RWPE2 (cell line): Measurements from ENCODE around the gene ASTN1.

Experiments
- ATAC-seq: fragments of 200-7000 bp; cut with Tn5 transposase; 3 replicates; pipeline ENCODE4 v1.9.1; 2021; ENCODE audit warnings: low read depth
- DNase-seq: peaks from one replicate; pipeline ENCODE4 v3.0.0-alpha.2; 2020; ENCODE audit warnings: low spot score
- H3K27ac ChIP-seq: fragments of 450-650 bp; 2 replicates; pipeline ENCODE4 v1.5.1; 2017; ENCODE audit warnings: mild to moderate bottlenecking; ENCODE audit not compliant: poor library complexity, severe bottlenecking
- H3K27me3 ChIP-seq: fragments of 250-450 bp; sonication (Bioruptor Pico); 2 replicates; pipeline ENCODE4 v1.5.1; 2021; ENCODE audit warnings: mild to moderate bottlenecking, moderate library complexity; ENCODE audit not compliant: insufficient read depth, poor library complexity, severe bottlenecking
- H3K36me3 ChIP-seq: fragments of 250-450 bp; sonication (Bioruptor Pico); 2 replicates; pipeline ENCODE4 v1.5.1; 2020; ENCODE audit warnings: low read depth, mild to moderate bottlenecking, moderate library complexity
- H3K4me1 ChIP-seq: fragments of 250-450 bp; sonication (Bioruptor Pico); 2 replicates; pipeline ENCODE4 v1.5.1; 2021; ENCODE audit warnings: mild to moderate bottlenecking, moderate library complexity; ENCODE audit not compliant: insufficient read depth, poor library complexity, severe bottlenecking
- H3K4me3 ChIP-seq: fragments of 250-450 bp; sonication (Bioruptor Pico); 2 replicates; pipeline ENCODE4 v1.5.1; 2021; ENCODE audit warnings: mild to moderate bottlenecking, moderate library complexity; ENCODE audit not compliant: severe bottlenecking
- H3K9me3 ChIP-seq: fragments of 250-450 bp; sonication (Bioruptor Pico); 2 replicates; pipeline ENCODE4 v1.5.1; 2021; ENCODE audit warnings: mild to moderate bottlenecking, moderate library complexity; ENCODE audit not compliant: severe bottlenecking
- CTCF ChIP-seq: fragments of 450-650 bp; IDR thresholded peaks from one replicate; pipeline ENCODE4 v1.5.1; 2017; ENCODE audit warnings: mild to moderate bottlenecking, moderate library complexity; ENCODE audit not compliant: poor library complexity, severe bottlenecking

The ASTN1 gene

GRCh38 chr1:176829261-176829660 is 335.3 kb downstream of the ASTN1 start:
- Histone ChIP-seq H3K4me1 (no peaks in the 10 kb centered on the region), H3K27me3 (no peaks in the 10 kb centered on the region), H3K27ac (no peak overlapping the region), H3K36me3 (no peaks in the 10 kb centered on the region), H3K9me3 (no peaks in the 10 kb centered on the region), H3K4me3 (no peak overlapping the region)
- DNase-seq (no peak), ATAC-seq (no peak)
- no peak for TF ChIP-seq CTCF

DNA sequence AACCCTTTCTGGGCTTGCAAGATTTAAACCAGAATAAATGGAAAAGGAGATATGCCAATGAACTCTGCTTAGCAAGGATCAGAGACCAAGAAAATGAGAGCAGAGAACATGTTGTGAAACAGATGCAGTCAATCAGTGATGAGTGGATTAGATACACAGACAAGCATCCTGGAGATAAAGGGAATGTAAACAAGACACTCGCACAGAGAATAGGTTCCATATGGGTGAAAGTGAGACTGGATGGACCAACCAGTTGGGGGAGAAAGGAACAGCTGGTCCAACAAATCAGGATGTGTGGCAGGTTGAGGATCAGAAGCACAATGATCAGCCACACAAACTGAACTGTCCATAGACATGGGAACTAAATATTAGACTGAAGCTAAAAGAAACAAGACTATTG is 338.2 kb downstream of the ASTN1 start:
- Histone ChIP-seq H3K27me3 (no peaks in the 10 kb centered on the region), H3K4me3 (no peak overlapping the region), H3K9me3 (no peaks in the 10 kb centered on the region), H3K4me1 (no peaks in the 10 kb centered on the region), H3K27ac (no peak overlapping the region), H3K36me3 (no peaks in the 10 kb centered on the region)
- TF ChIP-seq CTCF, result no peak
- ATAC-seq (no peak), DNase-seq (no peak)

DNA sequence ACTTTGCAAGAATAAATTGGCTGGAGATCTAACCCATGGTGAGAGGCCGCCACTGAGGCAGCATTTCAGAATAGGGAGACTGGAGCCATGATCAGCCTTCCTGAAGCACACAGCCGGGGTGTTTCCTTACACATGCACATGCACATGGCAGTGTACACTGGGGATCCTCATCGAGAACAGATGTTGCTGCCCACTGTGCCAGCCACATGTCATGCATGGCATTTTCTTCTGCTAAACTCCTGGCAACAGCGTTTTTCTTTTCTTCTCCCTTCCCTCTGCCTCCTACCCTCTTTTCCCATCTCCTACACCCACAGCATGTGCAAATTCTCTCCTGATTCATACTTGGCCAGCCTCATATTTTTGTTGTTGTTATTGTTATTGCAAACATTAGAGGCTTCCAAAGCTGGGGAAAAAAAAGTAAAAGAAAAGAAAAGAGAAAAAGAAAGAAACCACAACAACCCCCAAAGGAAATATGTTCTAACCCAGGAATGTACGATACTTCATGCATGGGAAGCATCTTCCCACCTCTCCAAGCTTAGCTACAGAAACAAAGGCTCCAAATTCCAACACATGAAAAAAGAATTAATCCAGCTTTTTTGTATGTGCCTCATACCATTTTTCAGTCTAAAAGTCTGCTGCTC is 344.0 kb downstream of the ASTN1 start:
- Histone ChIP-seq H3K36me3 (no peaks in the 10 kb centered on the region), H3K4me3 (no peak overlapping the region), H3K27ac (no peak overlapping the region), H3K4me1 (no peaks in the 10 kb centered on the region), H3K9me3 (no peaks in the 10 kb centered on the region), H3K27me3 (no peaks in the 10 kb centered on the region)
- no peak for DNase-seq
- no peak for ATAC-seq
- no peak for TF ChIP-seq CTCF

DNA sequence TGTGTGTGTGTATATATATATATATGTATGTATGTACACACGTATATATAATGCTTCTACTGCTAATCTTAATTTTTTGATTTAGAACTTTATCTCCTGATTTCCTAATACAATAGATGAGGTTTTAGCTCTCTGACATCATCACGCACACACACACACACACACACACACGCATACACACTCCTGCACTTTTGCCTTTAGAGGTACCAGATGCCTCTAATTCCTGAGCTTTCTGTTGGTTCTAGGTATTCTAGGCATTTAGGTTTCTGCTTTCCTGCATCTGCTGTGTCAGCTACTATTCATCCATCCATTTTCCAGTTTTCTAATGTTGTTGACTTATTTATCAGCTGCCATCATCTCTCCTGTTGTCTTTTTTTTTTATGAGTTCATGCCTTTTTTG is 348.3 kb downstream of the ASTN1 start:
- H3K9me3 ChIP-seq, result no peaks in the 10 kb centered on the region
- H3K4me1 ChIP-seq, result no peaks in the 10 kb centered on the region
- H3K36me3 ChIP-seq, result no peaks in the 10 kb centered on the region
- no peaks in the 10 kb centered on the region for H3K27me3 ChIP-seq
- H3K4me3 ChIP-seq, result no peak overlapping the region
- TF ChIP-seq CTCF, result no peak
- no peak overlapping the region for H3K27ac ChIP-seq
- DNase-seq (no peak), ATAC-seq (no peak)

- Histone ChIP-seq H3K36me3 (no peaks in the 10 kb centered on the region), H3K9me3 (no peaks in the 10 kb centered on the region), H3K27me3 (no peaks in the 10 kb centered on the region), H3K27ac (no peak overlapping the region), H3K4me3 (no peak overlapping the region), H3K4me1 (no peaks in the 10 kb centered on the region)
- no peak for DNase-seq
- ATAC-seq, result no peak
- TF ChIP-seq CTCF, result no peak
Observed at GRCh38 chr1:176815621-176816020, 348.9 kb downstream of the ASTN1 start.
